H1 (cell line): ENCODE measurements around the gene GID4. TPM values are rescaled to one million over a fixed set of nuclear protein-coding genes. Genes with fewer than 3 reads are reported as not detected.

Source experiments
- CTCF ChIA-PET: fragments of 300-600 bp; sonication (Branson Sonifier 250); formaldehyde crosslinking; loops from one replicate; lab custom pipeline; 2021; ENCODE audit not compliant: partially characterized antibody; lab: Charles Lee
- POLR2A ChIA-PET: fragments of 300-600 bp; sonication (Branson Sonifier 250); formaldehyde crosslinking; loops from one replicate; lab custom pipeline; 2021; ENCODE audit warnings: inconsistent platforms; ENCODE audit not compliant: partially characterized antibody; lab: Charles Lee
- DNase-seq, 2 experiments: peaks; one replicate each; pipeline versions ENCODE4 v3.0.0 to v3.0.0-alpha.2; 2010 to 2022; ENCODE audit warnings: low spot score in 2 of 2, low read depth in 1 of 2, mixed read lengths in 1 of 2
- FAIRE-seq: peaks from 2 replicates; lab custom pipeline; 2011; peaks lifted over from hg19 to GRCh38; lab: Jason Lieb, UNC
- H2AFZ ChIP-seq: 2 replicates; pipeline ENCODE4 v1.8.1; 2012; ENCODE audit warnings: low read length, inconsistent platforms
- H2AK5ac ChIP-seq: 2 replicates; pipeline ENCODE4 v1.6.1; 2013; ENCODE audit warnings: low read depth, low read length
- H2BK120ac ChIP-seq: replicated peaks from 2 replicates; pipeline ENCODE3; 2013; ENCODE audit warnings: low read depth, low read length, inconsistent platforms
- H2BK12ac ChIP-seq: 2 replicates; pipeline ENCODE4 v1.6.1; 2013; ENCODE audit warnings: low read depth, low read length
- H2BK15ac ChIP-seq: 2 replicates; pipeline ENCODE4 v1.6.1; 2013; ENCODE audit warnings: low read length
- H2BK20ac ChIP-seq: 2 replicates; pipeline ENCODE4 v1.6.1; 2013; ENCODE audit warnings: low read length
- H2BK5ac ChIP-seq: 2 replicates; pipeline ENCODE4 v1.6.1; 2013; ENCODE audit warnings: low read depth, low read length
- H3K14ac ChIP-seq: 2 replicates; pipeline ENCODE4 v1.6.1; 2013; ENCODE audit warnings: inconsistent platforms; ENCODE audit not compliant: insufficient read length
- H3K18ac ChIP-seq: 2 replicates; pipeline ENCODE4 v1.6.1; 2013; ENCODE audit warnings: low read length; ENCODE audit errors: extremely low read depth
- H3K23ac ChIP-seq: 2 replicates; pipeline ENCODE4 v1.6.1; 2013; ENCODE audit warnings: inconsistent platforms; ENCODE audit not compliant: insufficient read length
- H3K23me2 ChIP-seq: 2 replicates; pipeline ENCODE4 v1.6.1; 2013; ENCODE audit warnings: low read depth, low read length
- H3K27ac ChIP-seq: 2 replicates; pipeline ENCODE4 v1.6.1; 2011; ENCODE audit warnings: low read depth, low read length, inconsistent platforms
- H3K27me3 ChIP-seq, 4 experiments: replicated peaks in 1 of 4; 1 replicate in 1 of 4; 2 replicates in 3 of 4; pipeline versions ENCODE4 v1.6.1 to v1.8.1; 2011 to 2013; ENCODE audit warnings: low read length in 3 of 4, mild to moderate bottlenecking in 3 of 4, inconsistent platforms in 2 of 4, mixed read lengths in 2 of 4, moderate library complexity in 1 of 4; ENCODE audit not compliant: control insufficient read depth in 3 of 4, insufficient read depth in 3 of 4; ENCODE audit errors: extremely low read depth in 1 of 4
- H3K36me3 ChIP-seq, 4 experiments: 2 replicates each; pipeline versions ENCODE4 v1.6.1 to v1.8.1; 2011 to 2013; ENCODE audit warnings: mild to moderate bottlenecking in 4 of 4, low read length in 3 of 4, moderate library complexity in 2 of 4, control low read depth in 1 of 4, inconsistent platforms in 1 of 4; ENCODE audit not compliant: insufficient read depth in 4 of 4, control insufficient read depth in 2 of 4
- H3K4ac ChIP-seq: replicated peaks from 2 replicates; pipeline ENCODE3; 2013; ENCODE audit warnings: low read length, low read depth, mixed read lengths, inconsistent platforms; ENCODE audit not compliant: insufficient read length
- H3K4me1 ChIP-seq, 4 experiments: replicated peaks in 1 of 4; 1 replicate in 1 of 4; 2 replicates in 3 of 4; pipeline versions ENCODE4 v1.6.1 to v1.8.1; 2011 to 2013; ENCODE audit warnings: low read length in 3 of 4, inconsistent platforms in 2 of 4, mixed read lengths in 1 of 4; ENCODE audit not compliant: insufficient read depth in 4 of 4, control insufficient read depth in 3 of 4
- H3K4me2 ChIP-seq, 2 experiments: 2 replicates each; pipeline versions ENCODE4 v1.6.1 to v1.8.1; 2011 to 2013; ENCODE audit warnings: low read depth in 2 of 2, low read length in 2 of 2, control low read depth in 1 of 2, inconsistent platforms in 1 of 2, mild to moderate bottlenecking in 1 of 2; ENCODE audit not compliant: insufficient read depth in 1 of 2
- H3K4me3 ChIP-seq, 4 experiments: fragments of 200-600, 300-600 bp in 1 of 4; sonication (generic), shearing (Covaris generic), sonication (Bioruptor Twin) in 1 of 4; 2 replicates each; pipeline versions ENCODE4 v1.5.1 to v1.8.1; 2011 to 2016; ENCODE audit warnings: low read length in 4 of 4, low read depth in 3 of 4, control low read depth in 2 of 4, inconsistent platforms in 2 of 4, mild to moderate bottlenecking in 2 of 4, mixed read lengths in 1 of 4, moderate library complexity in 1 of 4; ENCODE audit not compliant: insufficient read depth in 2 of 4; ENCODE audit errors: extremely low read depth in 1 of 4
- H3K56ac ChIP-seq: replicated peaks from 2 replicates; pipeline ENCODE3; 2013; ENCODE audit warnings: low read depth, mild to moderate bottlenecking, mixed read lengths, low read length, inconsistent platforms; ENCODE audit not compliant: insufficient read length
- H3K79me1 ChIP-seq: 2 replicates; pipeline ENCODE4 v1.6.1; 2013; ENCODE audit warnings: low read depth, low read length, control low read depth
- H3K79me2 ChIP-seq, 2 experiments: 2 replicates each; pipeline versions ENCODE4 v1.6.1 to v1.8.1; 2012 to 2013; ENCODE audit warnings: low read length in 2 of 2, mild to moderate bottlenecking in 2 of 2, inconsistent platforms in 1 of 2; ENCODE audit not compliant: insufficient read depth in 2 of 2, control insufficient read depth in 1 of 2
- H3K9ac ChIP-seq, 4 experiments: replicated peaks in 1 of 4; 1 replicate in 1 of 4; 2 replicates in 3 of 4; pipeline versions ENCODE4 v1.6.1 to v1.8.1; 2011 to 2013; ENCODE audit warnings: low read depth in 3 of 4, low read length in 3 of 4, control low read depth in 2 of 4, mild to moderate bottlenecking in 2 of 4, moderate library complexity in 2 of 4, inconsistent platforms in 1 of 4; ENCODE audit errors: extremely low read depth in 1 of 4
- H3K9me3 ChIP-seq, 2 experiments: 2 replicates each; pipeline versions ENCODE4 v1.6.1 to v1.8.1; 2012 to 2013; ENCODE audit warnings: mild to moderate bottlenecking in 2 of 2, moderate library complexity in 2 of 2, control low read depth in 1 of 2, inconsistent platforms in 1 of 2, low read depth in 1 of 2, low read length in 1 of 2, mixed read lengths in 1 of 2; ENCODE audit not compliant: insufficient read depth in 2 of 2
- H4K20me1 ChIP-seq, 2 experiments: replicated peaks in 1 of 2; 2 replicates each; pipeline versions ENCODE3 to v1.8.1; 2011 to 2013; ENCODE audit warnings: inconsistent platforms in 2 of 2, low read length in 2 of 2, mild to moderate bottlenecking in 1 of 2; ENCODE audit not compliant: insufficient read depth in 2 of 2, control insufficient read depth in 1 of 2
- H4K5ac ChIP-seq: 2 replicates; pipeline ENCODE4 v1.6.1; 2013; ENCODE audit warnings: low read length, low read depth, mixed read lengths, inconsistent platforms; ENCODE audit not compliant: insufficient read length
- H4K8ac ChIP-seq: 2 replicates; pipeline ENCODE4 v1.8.0; 2013; ENCODE audit warnings: mild to moderate bottlenecking, moderate library complexity, low read length, inconsistent platforms; ENCODE audit not compliant: insufficient read depth; ENCODE audit errors: extremely low read depth
- H4K91ac ChIP-seq: replicated peaks from 2 replicates; pipeline ENCODE3; 2013; ENCODE audit warnings: low read length, mixed read lengths, inconsistent platforms; ENCODE audit not compliant: insufficient read length
- WGBS, 2 experiments: shearing (Covaris generic) in 1 of 2; methylation state at CpG; one replicate each; pipeline versions ENCODE4 v1.1.6 to v1.1.7; 2013 to 2015; ENCODE audit warnings: low lambda C conversion rate in 2 of 2, mixed read lengths in 2 of 2, inconsistent platforms in 1 of 2, low coverage in 1 of 2, missing lambda C conversion rate in 1 of 2; ENCODE audit not compliant: insufficient replicate concordance in 2 of 2, insufficient coverage in 1 of 2, insufficient read length in 1 of 2; ENCODE audit errors: extremely low coverage in 1 of 2, missing lambda C conversion rate in 1 of 2; 5-methylcytosine and 5-hydroxymethylcytosine counted together
- polyA plus RNA-seq, 7 experiments: library from polyadenylated mRNA; depleted of rRNA in 3 of 7; stranded (reverse) in 5 of 7; unstranded in 2 of 7; fragments of >200 nt in 5 of 7; fragments of 200-250 nt in 2 of 7; gene quantifications; 1 replicate in 5 of 7; 2 replicates in 1 of 7; 4 replicates in 1 of 7; pipeline versions ENCODE4 v1.2.1 to v1.2.3, GENCODE V29; 2011 to 2013; ENCODE audit warnings: missing spikeins in 2 of 7, mixed read lengths in 2 of 7
- total RNA-seq: library from RNA; stranded (reverse); fragmentation: NEBNext Ultra II Directional; extraction: Animal tissue kit (Norgen Biotek cat#: 25700); gene quantifications from 2 replicates; pipeline ENCODE4 v1.2.1, GENCODE V29; 2021

The GID4 gene
- total and polyA plus RNA-seq, 2 of the 8 experiments (the other 6 are each of a cell fraction or from before 2014, with no cell fraction given), result 5.6 to 15.0 TPM

DNA sequence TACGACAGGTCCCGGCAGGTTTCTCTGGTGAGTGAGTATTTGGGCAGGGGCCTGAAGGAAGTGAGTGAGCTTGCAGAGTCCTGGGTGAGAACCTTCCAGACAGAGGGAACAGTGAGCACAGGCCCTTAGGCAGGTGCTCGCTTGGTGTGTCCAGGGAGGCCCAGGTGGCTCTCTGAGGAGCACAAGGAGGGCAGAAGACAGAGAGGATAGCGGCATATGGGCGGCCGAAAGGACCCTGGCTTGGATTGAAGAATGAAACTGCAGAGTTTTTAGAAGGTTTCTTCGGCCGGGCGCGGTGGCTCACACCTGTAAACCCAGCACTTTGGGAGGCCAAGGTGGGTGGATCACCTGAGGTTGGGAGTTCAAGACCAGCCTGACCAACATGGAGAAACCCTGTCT, 55.2 kb downstream of the GID4 start:
- Histone ChIP-seq H2BK20ac (no peak overlapping the region), H3K14ac (no peak overlapping the region), H3K4me3 (no peak overlapping the region), H3K9ac (no peak overlapping the region), H4K20me1 (peaks cover 2% of the 10 kb centered on the region in 2 experiments), H2BK12ac (no peak overlapping the region), H3K56ac (no peak overlapping the region), H3K4ac (no peak overlapping the region), H3K4me2 (no peak overlapping the region), H3K36me3 (peaks cover 11 to 46% (median 27%) of the 10 kb centered on the region in 4 experiments; a peak in 6 of 8 replicates), H2BK15ac (no peak overlapping the region), H4K5ac (no peak overlapping the region), H3K79me2 (peaks cover 0 to 6% of the 10 kb centered on the region in 2 experiments; a peak in 1 of 4 replicates), H2BK5ac (no peak overlapping the region), H3K18ac (no peak overlapping the region), H3K27ac (no peak overlapping the region), H3K27me3 (no peaks in the 10 kb centered on the region), H3K4me1 (no peaks in the 10 kb centered on the region), H3K9me3 (no peaks in the 10 kb centered on the region), H2AFZ (no peak overlapping the region), H3K23ac (no peak overlapping the region), H4K8ac (no peak overlapping the region), H2BK120ac (no peak overlapping the region), H3K23me2 (no peaks in the 10 kb centered on the region), H2AK5ac (no peak overlapping the region), H3K79me1 (peaks cover 2% of the 10 kb centered on the region), H4K91ac (no peak overlapping the region)
- ChIA-PET POLR2A (interaction anchor here (1.1 to 1.5 kb wide), 3 partner anchors 8 to 91 kb away, joined by 4 read pairs; no protein-coding TSS in a partner anchor), CTCF (interaction anchor here (0.6 to 2.1 kb wide), 10 partner anchors 9 to 100 kb away, joined by 3 to 18 read pairs (median 4); no protein-coding TSS in a partner anchor)
- 93% methylated on average over 10 of the region's 10 CpGs; no CpG with 5 or more reads in 1 of the 2 experiments for WGBS, 2 experiments
- no peak for FAIRE-seq
- no peak for DNase-seq
